Effector memory CD8-positive, alpha-beta T cell (primary cell): ENCODE data around the gene PKD1.

Experiments
- ATAC-seq: fragments of 150-1000 bp; cut with Tn5 transposase; replicated peaks from 2 replicates; pipeline ENCODE4 v1.10.0; 2021; ENCODE audit warnings: mild to moderate bottlenecking, moderate library complexity
- DNase-seq, 3 experiments: peaks; one replicate each; pipeline ENCODE4 v3.0.0; 2021
- H3K27ac Mint-ChIP-seq, 2 donors: one replicate each; pipeline ENCODE4 v1.8.0; 2022; ENCODE audit warnings: mild to moderate bottlenecking in 2 of 2, mixed read lengths in 2 of 2, moderate library complexity in 2 of 2
- H3K27me3 Mint-ChIP-seq, 2 donors: one replicate each; pipeline ENCODE4 v1.8.0; 2022; ENCODE audit warnings: mixed read lengths in 2 of 2
- H3K36me3 Mint-ChIP-seq: one replicate; pipeline ENCODE4 v1.8.0; 2022; ENCODE audit warnings: mild to moderate bottlenecking, moderate library complexity, mixed read lengths; ENCODE audit not compliant: insufficient read depth
- H3K4me1 Mint-ChIP-seq, 2 donors: one replicate each; pipeline ENCODE4 v1.8.0; 2022; ENCODE audit warnings: low read depth in 2 of 2, mixed read lengths in 2 of 2
- H3K4me3 Mint-ChIP-seq, 2 donors: one replicate each; pipeline ENCODE4 v1.8.0; 2022; ENCODE audit warnings: mild to moderate bottlenecking in 2 of 2, mixed read lengths in 2 of 2, moderate library complexity in 2 of 2
- H3K9me3 Mint-ChIP-seq, 2 donors: one replicate each; pipeline ENCODE4 v1.8.0; 2022; ENCODE audit warnings: mixed read lengths in 2 of 2

Gene PKD1

DNA sequence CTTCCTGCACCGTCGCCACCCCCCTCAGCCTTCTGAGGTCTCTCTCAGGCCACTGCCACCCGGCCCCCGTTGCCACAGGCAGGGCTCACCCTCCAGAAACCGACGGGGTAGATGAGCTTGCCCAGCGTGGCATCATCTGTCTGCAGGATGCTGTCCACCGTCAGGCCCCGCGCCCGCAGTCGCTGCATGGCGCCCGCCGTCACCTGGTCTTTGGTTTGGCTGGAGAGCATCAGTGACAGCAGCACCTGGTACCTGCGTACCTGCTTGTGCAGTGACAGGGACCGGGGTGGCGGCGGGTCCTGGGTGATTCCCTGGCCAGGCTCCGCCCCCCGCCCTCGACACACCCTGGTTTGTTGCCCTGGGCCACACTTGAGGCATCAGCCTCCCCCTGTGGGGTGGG is 91.2 kb downstream of the PKD1 start:
- DNase-seq (no peak), ATAC-seq (no peak)
- no peaks in the 10 kb centered on the region for H3K27me3 Mint-ChIP-seq
- no peaks in the 10 kb centered on the region for H3K9me3 Mint-ChIP-seq
- no peak overlapping the region for H3K4me3 Mint-ChIP-seq
- H3K4me1 Mint-ChIP-seq = peaks cover 13 to 15% of the 10 kb centered on the region in 2 donors
- no peaks in the 10 kb centered on the region for H3K36me3 Mint-ChIP-seq
- no peak overlapping the region for H3K27ac Mint-ChIP-seq

DNA sequence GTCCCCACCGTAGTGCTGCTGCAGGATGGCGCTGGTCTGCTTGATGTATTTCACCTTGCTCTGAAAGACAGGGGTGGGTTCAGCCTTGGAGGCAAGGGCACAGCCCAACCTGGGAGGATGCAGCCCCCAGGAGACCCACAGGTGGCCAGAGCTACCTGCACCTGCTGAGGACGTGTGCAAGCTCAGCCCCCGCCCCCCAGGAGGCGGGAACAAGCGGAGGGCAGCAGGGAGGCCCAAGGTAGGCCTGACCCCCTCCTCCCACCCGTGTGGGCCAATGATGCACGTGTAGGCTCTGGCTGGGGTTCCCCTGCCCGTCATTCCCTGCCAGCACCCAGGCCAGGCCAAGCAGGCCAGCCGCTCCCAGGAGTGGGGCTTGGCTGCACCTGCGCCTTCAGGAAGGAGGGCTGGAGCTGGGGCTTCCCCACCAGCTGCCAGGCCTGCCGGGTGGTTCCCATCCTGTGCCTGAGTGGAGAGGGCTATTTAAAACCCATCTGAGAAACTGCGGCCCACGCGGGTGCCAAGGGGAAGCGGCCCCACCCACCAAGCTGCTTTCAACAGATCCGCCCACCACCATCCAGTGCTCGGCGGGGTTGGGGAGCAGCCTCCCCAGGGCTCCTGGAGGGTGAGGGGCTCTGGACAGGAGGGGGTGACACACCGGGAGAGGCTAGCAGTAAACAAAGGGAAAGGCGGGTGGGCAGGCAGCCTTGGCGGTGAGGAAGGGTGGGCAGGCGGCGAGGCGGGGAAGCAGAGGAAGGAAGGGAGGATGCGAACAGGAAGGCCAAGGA is 91.8 kb downstream of the PKD1 start:
- no peaks in the 10 kb centered on the region for H3K36me3 Mint-ChIP-seq
- H3K4me3 Mint-ChIP-seq = no peak overlapping the region
- H3K4me1 Mint-ChIP-seq = peaks cover 13 to 15% of the 10 kb centered on the region in 2 donors
- no peak for ATAC-seq
- no peak overlapping the region for H3K27ac Mint-ChIP-seq
- no peaks in the 10 kb centered on the region for H3K9me3 Mint-ChIP-seq
- DNase-seq = no peak
- no peaks in the 10 kb centered on the region for H3K27me3 Mint-ChIP-seq

DNA sequence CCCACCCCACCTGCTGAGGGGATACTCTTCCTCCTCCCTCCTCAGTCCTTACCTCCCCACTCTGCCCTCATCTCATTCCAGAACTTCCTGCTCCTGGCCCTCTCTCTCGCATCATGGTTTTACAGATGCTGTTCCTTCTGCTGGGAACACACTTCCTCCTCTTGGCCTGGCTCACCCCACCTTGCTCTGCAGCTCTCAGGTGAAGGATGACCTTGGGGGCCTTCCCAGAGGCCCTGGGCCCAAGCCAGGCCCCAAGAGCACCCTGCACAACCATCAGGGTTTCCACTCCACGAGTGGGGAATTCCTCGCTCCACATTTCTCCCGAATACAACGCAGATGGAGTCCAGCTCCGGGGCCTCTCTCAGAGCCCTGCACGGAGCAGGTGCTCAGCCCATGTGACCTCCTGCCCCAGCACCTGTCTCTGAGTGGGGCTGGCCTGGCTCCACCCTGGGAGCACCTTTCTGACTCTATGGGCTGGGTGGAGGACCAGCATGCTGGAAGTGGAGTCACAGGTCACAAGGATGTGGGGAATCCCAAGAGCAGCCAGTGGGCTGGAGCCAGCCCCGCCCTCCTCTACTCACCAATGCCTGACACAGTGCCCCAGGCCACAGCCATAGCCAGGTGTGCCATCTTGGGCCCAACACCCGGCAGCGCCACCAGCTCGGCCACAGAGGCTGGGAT is 92.6 kb downstream of the PKD1 start:
- Mint-ChIP-seq H3K27me3 (no peaks in the 10 kb centered on the region), H3K27ac (no peak overlapping the region), H3K4me1 (peaks cover 6 to 8% of the 10 kb centered on the region in 2 donors), H3K9me3 (no peaks in the 10 kb centered on the region), H3K36me3 (no peaks in the 10 kb centered on the region), H3K4me3 (no peak overlapping the region)
- DNase-seq (no peak), ATAC-seq (no peak)

DNA sequence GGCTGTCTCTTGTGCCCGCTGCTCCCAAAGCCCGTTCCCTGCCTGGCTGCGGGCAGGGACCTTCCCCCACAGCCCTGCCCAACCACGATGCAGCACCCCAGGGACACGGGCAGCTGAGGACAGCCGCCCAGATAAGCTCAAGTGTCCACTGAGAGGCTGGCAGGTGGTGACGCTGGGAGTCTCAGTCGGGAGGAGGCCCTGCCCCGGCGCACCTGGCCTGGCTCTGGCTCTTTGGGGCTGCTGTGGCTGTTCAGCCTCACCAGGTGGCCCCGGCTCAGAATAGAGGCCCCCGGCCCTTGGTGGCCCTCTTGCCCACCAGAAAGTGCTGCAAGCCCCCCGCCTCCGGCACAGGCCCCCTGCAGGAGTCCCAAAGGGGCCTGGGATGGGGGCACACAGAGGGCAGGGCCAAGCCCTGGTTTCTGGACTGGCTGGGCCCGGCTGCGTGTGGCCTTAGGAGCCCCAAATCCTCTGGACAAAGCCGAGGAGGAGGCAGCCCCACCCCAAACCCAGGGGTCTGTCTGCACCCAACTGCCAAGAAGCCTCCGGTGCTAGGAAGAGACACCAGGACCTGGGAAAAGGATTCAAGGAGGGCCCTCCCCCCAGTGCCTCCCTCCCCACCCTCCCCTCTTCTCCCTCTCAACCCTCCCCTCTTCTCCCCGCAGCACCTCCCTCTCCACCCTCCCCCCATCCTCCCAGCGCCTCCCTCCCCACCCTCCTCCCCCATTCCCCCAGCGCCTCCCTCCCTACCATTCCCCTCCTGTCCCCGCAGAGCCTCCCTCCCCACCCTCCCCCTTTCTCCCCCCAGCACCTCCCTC is 93.3 kb downstream of the PKD1 start:
- no peak for ATAC-seq
- Mint-ChIP-seq H3K27me3 (no peaks in the 10 kb centered on the region), H3K4me1 (peaks cover 5 to 6% of the 10 kb centered on the region in 2 donors), H3K4me3 (no peak overlapping the region), H3K36me3 (no peaks in the 10 kb centered on the region), H3K9me3 (no peaks in the 10 kb centered on the region), H3K27ac (no peak overlapping the region)
- no peak for DNase-seq

DNA sequence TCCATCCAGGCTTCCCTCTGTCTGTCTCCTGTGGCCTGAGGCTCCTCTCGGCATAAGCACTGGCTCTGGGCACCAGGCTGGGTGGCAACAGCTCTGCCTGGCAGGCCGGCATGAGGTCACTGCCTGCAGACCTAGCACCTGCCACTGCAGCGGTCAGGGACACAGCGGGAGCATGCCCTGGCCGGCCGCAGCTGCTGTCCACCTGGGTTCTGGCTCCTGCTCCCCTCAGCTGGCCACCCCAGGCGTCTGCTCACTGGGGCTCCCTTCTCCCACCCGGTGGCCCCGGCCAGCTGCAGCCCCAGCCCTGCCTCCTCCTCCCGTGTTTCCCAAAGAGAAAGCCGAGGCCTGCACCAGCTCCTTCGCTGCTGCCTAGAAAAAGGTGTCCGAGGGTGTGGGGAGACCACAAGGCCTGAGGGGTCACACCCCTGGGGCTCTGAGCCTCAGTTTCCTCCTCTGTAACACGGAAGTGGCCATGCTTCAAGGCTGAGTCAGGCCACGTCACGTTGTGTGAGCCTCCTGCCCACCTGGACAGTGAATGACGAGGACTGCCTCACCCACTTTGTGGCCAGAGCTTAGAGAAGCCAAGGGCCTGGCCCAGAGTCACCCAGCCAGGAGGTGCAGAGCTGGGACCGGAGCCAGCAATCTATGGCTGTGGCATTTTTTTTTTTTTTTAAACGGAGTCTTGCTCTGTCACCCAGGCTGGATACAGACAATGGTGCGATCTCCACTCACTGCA is 94.7 kb downstream of the PKD1 start:
- no peak overlapping the region for H3K4me3 Mint-ChIP-seq
- DNase-seq (no peak), ATAC-seq (no peak)
- no peak overlapping the region for H3K27ac Mint-ChIP-seq
- H3K4me1 Mint-ChIP-seq = no peaks in the 10 kb centered on the region
- no peaks in the 10 kb centered on the region for H3K27me3 Mint-ChIP-seq
- H3K9me3 Mint-ChIP-seq = no peaks in the 10 kb centered on the region
- H3K36me3 Mint-ChIP-seq = no peaks in the 10 kb centered on the region

DNA sequence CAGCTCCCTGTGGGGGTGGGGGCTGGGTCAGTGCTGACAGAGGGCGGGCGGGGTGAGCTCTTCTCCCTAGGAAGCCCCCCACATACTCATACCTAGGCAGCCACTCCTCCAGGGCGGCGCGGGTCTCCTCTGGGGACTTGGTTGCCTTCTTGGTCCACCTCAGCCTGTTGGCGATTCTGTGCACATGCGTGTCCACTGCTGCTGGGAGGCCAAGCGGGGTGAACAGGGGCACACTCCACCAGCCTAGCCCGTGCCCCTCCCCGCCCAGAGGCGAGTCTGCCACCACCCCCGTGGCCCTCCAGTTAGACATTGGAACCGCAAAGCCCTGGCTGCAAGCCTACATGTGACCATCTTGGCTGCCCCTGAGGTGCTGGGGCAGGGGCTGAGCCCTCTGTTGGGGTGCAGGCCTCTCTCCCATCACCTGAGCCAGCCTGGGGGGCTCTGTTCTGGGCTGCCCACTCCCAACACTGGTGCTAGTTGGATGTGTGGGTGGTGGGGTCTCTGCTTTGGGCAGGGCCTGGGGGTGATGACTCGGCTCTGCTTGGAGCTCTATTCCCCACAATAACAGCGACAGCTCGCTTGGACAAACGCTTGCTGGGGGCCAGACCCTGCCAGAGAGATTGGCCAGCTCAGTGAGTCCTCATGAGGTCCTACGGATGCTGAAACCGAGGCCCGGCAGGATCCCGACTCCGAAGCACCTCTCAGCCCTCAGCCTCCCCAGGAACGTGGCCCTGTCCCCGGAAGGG is 95.5 kb downstream of the PKD1 start:
- no peak for ATAC-seq
- no peak overlapping the region for H3K4me3 Mint-ChIP-seq
- H3K9me3 Mint-ChIP-seq = no peaks in the 10 kb centered on the region
- no peaks in the 10 kb centered on the region for H3K4me1 Mint-ChIP-seq
- no peaks in the 10 kb centered on the region for H3K27me3 Mint-ChIP-seq
- no peaks in the 10 kb centered on the region for H3K36me3 Mint-ChIP-seq
- DNase-seq = no peak
- H3K27ac Mint-ChIP-seq = no peak overlapping the region

DNA sequence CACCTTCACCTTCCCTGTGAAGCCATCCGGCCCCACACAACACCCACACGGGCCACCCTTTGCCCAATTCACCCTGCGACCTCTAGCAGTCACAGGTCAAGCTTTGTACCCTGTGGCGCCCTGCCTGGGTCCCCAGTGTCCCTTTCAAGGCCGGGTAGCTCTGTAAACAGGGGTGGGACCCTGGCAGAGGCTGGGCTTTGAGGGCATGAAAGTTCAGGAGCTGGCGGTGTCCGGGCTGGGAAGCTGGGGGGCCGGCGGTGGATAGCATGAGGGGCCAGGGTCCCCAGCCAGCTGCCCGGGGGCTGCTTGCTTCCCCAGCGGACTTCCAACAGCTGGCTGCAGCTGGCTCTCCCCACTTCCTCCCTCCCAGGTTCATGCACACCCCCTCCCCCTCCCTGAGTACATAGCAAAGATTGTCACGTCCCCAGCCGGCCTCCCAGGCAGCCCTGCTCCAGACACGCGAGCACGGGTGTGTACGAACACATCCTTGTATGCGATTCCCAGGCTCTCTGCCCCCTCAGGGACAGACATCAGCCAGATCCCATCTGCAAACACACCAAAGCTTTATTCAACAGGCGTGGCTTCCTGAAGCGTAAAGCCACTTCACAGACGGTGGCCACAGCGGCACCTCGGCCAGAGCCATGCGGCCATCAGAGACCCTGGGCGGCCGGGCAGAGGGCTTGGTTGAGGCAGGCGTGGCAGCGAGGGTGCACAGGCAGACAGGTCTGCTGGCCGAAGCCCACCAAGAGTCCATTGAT is 96.2 kb downstream of the PKD1 start:
- Mint-ChIP-seq H3K27me3 (no peaks in the 10 kb centered on the region), H3K4me3 (no peak overlapping the region), H3K4me1 (no peaks in the 10 kb centered on the region), H3K9me3 (no peaks in the 10 kb centered on the region), H3K27ac (no peak overlapping the region), H3K36me3 (no peaks in the 10 kb centered on the region)
- ATAC-seq = no peak
- DNase-seq = no peak
